DLD1 (cell line): ENCODE measurements around the gene C10orf143.

Experiments
- in situ Hi-C: cut with HindIII; loops from 2 replicates; pipeline ENCODE4 v1.10.0; 2017; ENCODE audit warnings: low sequenced_read_pairs

C10orf143 gene

GRCh38 chr10:130016993-130017630, 93.5 kb downstream of the C10orf143 start:
- in situ Hi-C loops = no loop called here

GRCh38 chr10:130016095-130016494, 94.5 kb downstream of the C10orf143 start:
- in situ Hi-C loops = no loop called here

GRCh38 chr10:130015075-130015695, 95.4 kb downstream of the C10orf143 start:
- in situ Hi-C loops = no loop called here

GRCh38 chr10:130014263-130015074, 96.2 kb downstream of the C10orf143 start:
- in situ Hi-C loops = no loop called here
